GM18870 (cell line): ENCODE data around the gene ABHD6.
"Not testable (repeated sequence)": the region's sequence is repeated elsewhere in the genome, so short reads cannot be mapped to it uniquely, and the experiment has no call there.

ENCODE experiments used
- ATAC-seq: cut with Tn5 transposase; IDR thresholded peaks from one replicate; pipeline ENCODE4 v1.9.1; 2021; ENCODE audit warnings: moderate library complexity; ENCODE audit not compliant: unreplicated experiment

ABHD6 gene

GRCh38 chr3:58242340-58242739 lies 4.7 kb downstream of the ABHD6 start:
- no peak for ATAC-seq

- not testable (repeated sequence) for ATAC-seq
These were observed 5.3 kb downstream of the ABHD6 start for GRCh38 chr3:58242860-58243259.

- ATAC-seq, result no peak
These were observed 6.5 kb downstream of the ABHD6 start for GRCh38 chr3:58243976-58244585.

- no peak for ATAC-seq
These were observed 8.8 kb downstream of the ABHD6 start for GRCh38 chr3:58246148-58247047.

GRCh38 chr3:58249358-58250092 lies 11.9 kb downstream of the ABHD6 start:
- ATAC-seq, result no peak

- ATAC-seq, result no peak
These were observed 12.6 kb downstream of the ABHD6 start for GRCh38 chr3:58250093-58250707.

DNA sequence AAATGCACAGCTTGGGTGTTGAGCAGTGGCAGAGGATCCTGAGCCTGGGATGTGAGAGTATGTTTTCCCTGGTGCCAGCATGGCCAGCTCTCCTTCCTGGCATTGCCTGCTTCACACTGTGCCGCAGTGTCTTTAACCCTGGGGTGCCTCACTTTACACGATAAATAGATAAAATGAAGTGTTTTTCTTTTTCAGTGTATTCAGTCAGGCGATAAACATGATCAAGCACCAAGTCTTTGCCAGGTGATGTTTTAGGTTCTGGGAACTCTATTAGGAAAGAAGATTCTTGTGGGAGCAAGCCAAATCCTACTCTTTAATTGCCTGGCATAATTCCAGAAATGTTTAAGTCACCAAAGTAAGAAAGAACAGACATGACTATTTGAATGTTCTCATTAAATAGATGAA lies 14.0 kb downstream of the ABHD6 start:
- no peak for ATAC-seq

- ATAC-seq, result no peak
These were observed 16.6 kb downstream of the ABHD6 start for GRCh38 chr3:58254144-58254543.

- no peak for ATAC-seq
These were observed 18.5 kb downstream of the ABHD6 start for GRCh38 chr3:58256061-58256460.

- no peak for ATAC-seq
These were observed 18.9 kb downstream of the ABHD6 start for GRCh38 chr3:58256511-58256910.

DNA sequence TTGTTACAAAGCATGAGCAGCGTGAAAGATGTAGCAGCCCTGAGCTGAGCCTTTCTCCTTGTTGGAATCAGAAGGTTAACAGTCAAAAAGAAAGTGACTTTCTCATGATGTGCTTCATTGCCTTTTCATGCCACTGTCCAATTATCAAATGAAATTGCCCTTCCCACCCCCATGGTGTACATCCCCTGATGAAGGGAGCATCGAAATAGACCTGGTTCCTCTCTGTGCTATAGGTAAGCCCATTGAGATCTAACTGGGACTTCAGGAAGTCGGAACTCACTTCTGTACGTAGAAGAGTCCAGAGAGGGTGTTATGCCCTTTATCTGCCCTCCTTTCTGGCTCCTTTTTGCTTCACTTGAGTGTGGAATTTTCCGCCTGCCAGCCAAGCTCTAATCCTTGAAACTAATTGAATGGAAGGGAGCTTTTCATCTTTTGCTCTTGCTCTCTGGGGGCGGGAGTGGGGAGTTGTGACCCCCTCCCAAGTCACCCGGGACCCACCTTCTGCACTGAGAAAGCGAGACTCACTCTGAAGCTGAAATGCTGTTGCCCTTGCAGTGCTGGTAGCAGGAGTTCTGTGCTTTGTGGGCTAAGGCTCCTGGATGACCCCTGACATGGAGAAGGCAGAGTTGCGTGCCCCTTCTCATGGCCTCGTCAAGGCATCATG lies 20.9 kb downstream of the ABHD6 start:
- no peak for ATAC-seq

GRCh38 chr3:58260261-58260731 lies 22.7 kb downstream of the ABHD6 start:
- ATAC-seq, result no peak

DNA sequence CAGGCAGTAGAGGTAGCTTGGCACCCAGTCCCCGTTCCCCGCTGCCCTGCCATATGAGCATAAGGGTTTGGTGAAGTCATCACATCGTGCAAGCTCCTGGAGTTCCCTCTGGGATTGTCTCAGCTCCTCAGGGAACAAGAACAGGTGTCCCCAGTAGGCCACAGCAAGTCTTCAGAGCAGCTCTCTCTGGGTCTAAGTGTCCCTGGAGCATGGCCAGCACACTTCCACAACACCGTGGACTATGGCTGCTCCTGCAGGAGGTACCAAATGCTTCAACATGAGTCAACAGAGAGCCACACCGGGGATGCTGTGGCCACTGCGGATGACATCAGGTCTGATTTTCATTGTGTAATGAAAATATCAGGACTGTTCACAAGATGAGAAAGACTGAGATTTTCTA lies 23.1 kb downstream of the ABHD6 start:
- no peak for ATAC-seq

DNA sequence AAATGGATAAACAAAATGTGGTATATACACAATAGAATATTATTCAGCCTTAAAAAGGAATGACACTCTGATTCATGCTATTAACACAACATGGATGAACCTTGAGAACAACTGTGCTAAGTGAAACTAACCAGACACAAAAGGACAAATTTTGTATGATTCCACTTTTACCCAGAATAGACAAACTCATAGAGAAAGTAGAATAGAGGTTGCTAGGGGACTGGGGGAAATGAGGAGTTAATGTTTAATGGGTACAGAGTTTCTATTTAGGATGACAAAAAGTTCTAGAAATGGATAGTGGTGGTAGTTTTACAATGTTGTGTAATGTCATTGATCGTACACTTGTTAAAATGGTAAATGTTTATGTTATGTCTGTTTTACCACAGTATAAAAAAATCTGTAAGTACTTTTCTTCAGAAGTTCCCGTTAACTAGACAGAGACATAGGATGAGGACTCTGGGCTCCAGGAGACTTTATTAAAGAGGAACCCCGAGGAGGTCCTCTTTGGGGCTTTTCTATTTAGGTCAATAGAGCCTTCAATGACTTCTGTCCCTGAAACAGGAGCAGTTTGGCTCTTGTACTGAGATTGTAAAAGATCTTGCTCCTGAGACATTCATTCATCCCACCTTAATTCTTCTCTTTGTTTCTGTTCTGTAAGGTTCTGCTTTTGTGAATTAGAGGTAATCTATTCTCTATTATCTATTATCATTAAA lies 24.5 kb downstream of the ABHD6 start:
- peak; percentile 74 for ATAC-seq

DNA sequence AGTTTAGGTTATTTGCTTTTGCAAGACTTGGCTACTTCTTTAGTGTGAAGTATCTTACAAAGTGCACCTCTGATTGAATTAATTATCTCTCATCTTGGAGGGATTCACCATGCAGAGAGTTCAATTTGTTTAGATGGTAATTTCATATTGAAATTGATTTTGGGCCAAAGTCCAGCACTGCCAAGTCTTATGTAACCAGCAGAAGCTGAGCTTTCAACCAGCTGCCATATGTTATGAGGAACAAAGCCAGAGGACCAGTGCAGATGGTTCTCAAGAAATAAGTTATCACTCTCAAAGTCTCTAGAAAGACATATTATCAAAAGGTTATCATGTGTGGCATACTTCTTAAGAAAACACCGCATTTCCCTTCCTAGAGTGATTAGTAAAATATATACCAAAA lies 29.0 kb downstream of the ABHD6 start:
- no peak for ATAC-seq

- not testable (repeated sequence) for ATAC-seq
These were observed 30.0 kb downstream of the ABHD6 start for GRCh38 chr3:58267543-58267942.

DNA sequence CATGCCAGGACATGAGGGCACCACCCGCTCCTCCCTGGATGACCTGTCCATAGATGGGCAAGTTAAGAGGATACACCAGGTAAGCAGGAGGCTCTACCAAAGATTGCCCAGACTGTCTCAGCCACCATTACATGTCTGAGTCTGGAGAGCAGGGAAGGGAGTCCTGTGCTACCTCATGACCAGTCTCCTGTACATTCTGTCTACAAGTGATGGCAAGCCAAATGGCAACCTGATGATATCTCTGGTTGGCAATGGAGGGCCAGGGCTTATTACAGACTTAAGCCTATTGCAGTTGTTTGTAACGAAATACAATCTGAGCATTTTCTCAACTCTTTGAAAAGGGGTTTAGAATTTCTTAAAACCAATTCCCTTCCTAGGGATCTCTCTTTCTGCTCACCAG lies 31.8 kb downstream of the ABHD6 start:
- ATAC-seq, result no peak

DNA sequence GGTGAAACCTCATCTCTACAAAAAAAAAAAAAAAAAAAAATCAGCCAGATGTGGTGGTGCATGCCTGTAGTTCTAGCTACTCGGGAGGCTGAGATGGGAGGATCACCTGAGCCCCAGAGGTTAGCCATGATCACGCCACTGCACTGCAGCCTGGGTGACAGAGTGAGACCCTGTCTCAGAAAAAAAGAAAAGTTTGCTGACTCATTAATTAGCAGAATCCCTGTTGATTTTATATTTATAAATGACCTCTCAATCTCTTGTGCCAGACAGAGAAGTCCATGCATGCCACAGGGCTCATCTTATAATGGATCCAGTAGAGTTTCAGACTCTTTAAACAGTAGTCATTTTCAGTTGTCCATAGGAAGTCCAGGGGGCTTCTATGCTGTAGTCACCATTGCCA lies 32.9 kb downstream of the ABHD6 start:
- no peak for ATAC-seq

DNA sequence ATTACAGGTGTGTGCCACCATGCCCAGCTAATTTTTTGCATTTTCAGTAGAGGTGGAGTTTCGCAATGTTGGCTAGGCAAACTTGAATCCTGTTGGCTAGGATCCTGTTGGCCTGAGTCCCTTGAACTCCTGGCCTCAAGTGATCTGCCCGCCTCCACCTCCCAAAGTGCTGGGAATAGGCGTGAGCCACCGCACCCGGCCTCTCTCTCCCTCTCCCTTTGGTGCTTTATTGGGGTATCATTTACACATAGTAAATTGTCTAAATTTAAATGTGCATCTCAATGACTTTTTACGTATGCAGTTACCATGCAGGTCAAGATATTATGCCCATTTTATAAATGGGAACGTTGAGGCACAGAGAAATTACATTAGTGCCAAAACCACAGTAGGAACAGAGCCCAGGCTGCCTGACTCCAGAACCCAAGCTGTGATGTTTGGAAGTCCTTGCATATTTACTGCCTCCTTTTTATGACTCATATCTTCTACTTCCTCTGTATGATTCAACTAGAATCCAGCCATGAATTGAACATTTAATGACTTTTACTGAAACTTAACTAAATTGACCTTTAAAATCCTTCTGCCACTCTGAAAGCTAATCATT lies 34.4 kb downstream of the ABHD6 start:
- ATAC-seq, result no peak

- no peak for ATAC-seq
These were observed 35.3 kb downstream of the ABHD6 start for GRCh38 chr3:58272891-58273290.
